Occipital lobe (tissue), 2 donors: ENCODE measurements around the gene ZDHHC21. TPM values are rescaled to one million over a fixed set of nuclear protein-coding genes. Genes with fewer than 3 reads are reported as not detected.

ENCODE experiments used
- DNase-seq: peaks from one replicate; lab custom pipeline; 2025; lab: John Stamatoyannopoulos, UW
- total RNA-seq: library from RNA; depleted of rRNA; stranded (reverse); fragments of >200 nt; gene quantifications from one replicate; pipeline ENCODE4 v1.2.3, GENCODE V29; 2014

ZDHHC21 gene
- total RNA-seq, 1 donor from 2014 or later: 68.6 TPM

- DNase-seq: no peak
Measured at GRCh38 chr9:14616188-14616982, 76.8 kb downstream of the ZDHHC21 start.

- no peak for DNase-seq
Measured at GRCh38 chr9:14608540-14608939, 84.7 kb downstream of the ZDHHC21 start.

GRCh38 chr9:14597171-14597799, 95.9 kb downstream of the ZDHHC21 start:
- no peak for DNase-seq

GRCh38 chr9:14593406-14593805, 99.8 kb downstream of the ZDHHC21 start:
- DNase-seq: no peak

- no peak for DNase-seq
Measured at GRCh38 chr9:14591411-14591810, 101.8 kb downstream of the ZDHHC21 start.

- DNase-seq: no peak
Measured at GRCh38 chr9:14585730-14586473, 107.3 kb downstream of the ZDHHC21 start.

GRCh38 chr9:14584571-14584970, 108.7 kb downstream of the ZDHHC21 start:
- no peak for DNase-seq

- DNase-seq: no peak
Measured at GRCh38 chr9:14578030-14578429, 115.2 kb downstream of the ZDHHC21 start.

- DNase-seq: no peak
Measured at GRCh38 chr9:14574173-14574572, 119.1 kb downstream of the ZDHHC21 start.

- no peak for DNase-seq
Measured at GRCh38 chr9:14573319-14573718, 119.9 kb downstream of the ZDHHC21 start.

- DNase-seq: no peak
Measured at GRCh38 chr9:14565352-14566016, 127.7 kb downstream of the ZDHHC21 start.

- no peak for DNase-seq
Measured at GRCh38 chr9:14563902-14564624, 129.2 kb downstream of the ZDHHC21 start.

- no peak for DNase-seq
Measured at GRCh38 chr9:14561929-14562405, 131.3 kb downstream of the ZDHHC21 start.

Other genes starting within 250 kb of the ZDHHC21 start
- not detected for gene CER1, start 29.3 kb upstream of the ZDHHC21 start, total RNA-seq
- 1.4 TPM for gene FREM1, start 217.0 kb upstream of the ZDHHC21 start, total RNA-seq